GM19043 (cell line): ENCODE data around the gene TGIF2LY.
"Not testable (repeated sequence)": the region's sequence is repeated elsewhere in the genome, so short reads cannot be mapped to it uniquely, and the experiment has no call there.

Source experiments
- ATAC-seq: cut with Tn5 transposase; IDR thresholded peaks from one replicate; pipeline ENCODE4 v1.9.1; 2021; ENCODE audit warnings: low read depth; ENCODE audit not compliant: unreplicated experiment

Gene TGIF2LY

GRCh38 chrY:3578767-3579166 is at the start of gene TGIF2LY:
TSS of gene TGIF2LY (plus strand) at chrY:3579067. CDS start at chrY:3579245, 178 bp downstream.
- ATAC-seq = not testable (repeated sequence)
